Measurements from ENCODE around the gene PDE6A.
A peak's percentile ranks its signal among the peaks of the same experiment; 100 is the strongest.

Gene PDE6A

GRCh38 chr5:149930043-149930748 lies 14.4 kb downstream of the PDE6A start:
- Histone ChIP-seq H3K36me3 (ENCODE audit: control insufficient read depth in 4 of 4, insufficient read depth in 4 of 4, low read length in 3 of 4) (no peaks in the 10 kb centered on the region), H3K4me1 (ENCODE audit: control extremely low read depth in 1 of 4, control insufficient read depth in 4 of 4, insufficient read depth in 4 of 4, low read length in 3 of 4) (no peaks in the 10 kb centered on the region), H3K27me3 (replicated peaks in 2 of 5; ENCODE audit: control insufficient read depth in 4 of 5, insufficient read depth in 5 of 5, low read length in 4 of 5) (peaks cover 0 to 6% (median 0%) of the 10 kb centered on the region in 5 experiments), H3K4me3 (ENCODE audit: control insufficient read depth in 1 of 7, extremely low read depth in 1 of 7, insufficient read depth in 4 of 7, low read depth in 2 of 7, low read length in 6 of 7) (no peak overlapping the region), H3K27ac (ENCODE audit: insufficient read depth in 1 of 2, low read depth in 1 of 2, low read length in 2 of 2, poor library complexity in 1 of 2, severe bottlenecking in 2 of 2) (peak overlapping the region in 1 of 2 experiments; percentile 28), H3K9me3 (ENCODE audit: control extremely low read depth in 1 of 5, control insufficient read depth in 4 of 5, insufficient read depth in 2 of 5, low read depth in 1 of 5, low read length in 4 of 5) (no peaks in the 10 kb centered on the region)
- CTCF ChIA-PET = interaction anchor here (1.3 kb wide), 1 partner anchor 19 kb away, joined by 4 read pairs; no protein-coding TSS in a partner anchor
- 85% methylated on average over 6 of the region's 6 CpGs for WGBS (ENCODE audit: insufficient coverage)
- POLR2A ChIA-PET = no interaction called here
- no peak for DNase-seq

- Histone ChIP-seq H3K4me3 (ENCODE audit: control insufficient read depth in 1 of 7, extremely low read depth in 1 of 7, insufficient read depth in 4 of 7, low read depth in 2 of 7, low read length in 6 of 7) (no peak overlapping the region), H3K9me3 (ENCODE audit: control extremely low read depth in 1 of 5, control insufficient read depth in 4 of 5, insufficient read depth in 2 of 5, low read depth in 1 of 5, low read length in 4 of 5) (no peaks in the 10 kb centered on the region), H3K36me3 (ENCODE audit: control insufficient read depth in 4 of 4, insufficient read depth in 4 of 4, low read length in 3 of 4) (no peaks in the 10 kb centered on the region), H3K4me1 (ENCODE audit: control extremely low read depth in 1 of 4, control insufficient read depth in 4 of 4, insufficient read depth in 4 of 4, low read length in 3 of 4) (no peaks in the 10 kb centered on the region), H3K27me3 (replicated peaks in 2 of 5; ENCODE audit: control insufficient read depth in 4 of 5, insufficient read depth in 5 of 5, low read length in 4 of 5) (no peaks in the 10 kb centered on the region), H3K27ac (ENCODE audit: insufficient read depth in 1 of 2, low read depth in 1 of 2, low read length in 2 of 2, poor library complexity in 1 of 2, severe bottlenecking in 2 of 2) (no peak overlapping the region)
- WGBS (ENCODE audit: insufficient coverage) = 95% methylated on average over 3 of the region's 5 CpGs
- CTCF ChIA-PET = interaction anchor here (1.0 kb wide), 1 partner anchor 72 kb away, joined by 4 read pairs; no protein-coding TSS in a partner anchor
- POLR2A ChIA-PET = no interaction called here
- no peak for DNase-seq
Observed at GRCh38 chr5:149924486-149924885, 20.1 kb downstream of the PDE6A start.

- ChIA-PET POLR2A (no interaction called here), CTCF (interaction anchor here (0.7 kb wide), 1 partner anchor 30 kb away, joined by 3 read pairs; no protein-coding TSS in a partner anchor)
- DNase-seq = no peak
- Histone ChIP-seq H3K9me3 (ENCODE audit: control extremely low read depth in 1 of 5, control insufficient read depth in 4 of 5, insufficient read depth in 2 of 5, low read depth in 1 of 5, low read length in 4 of 5) (no peaks in the 10 kb centered on the region), H3K36me3 (ENCODE audit: control insufficient read depth in 4 of 4, insufficient read depth in 4 of 4, low read length in 3 of 4) (no peaks in the 10 kb centered on the region), H3K27ac (ENCODE audit: insufficient read depth in 1 of 2, low read depth in 1 of 2, low read length in 2 of 2, poor library complexity in 1 of 2, severe bottlenecking in 2 of 2) (no peak overlapping the region), H3K4me1 (ENCODE audit: control extremely low read depth in 1 of 4, control insufficient read depth in 4 of 4, insufficient read depth in 4 of 4, low read length in 3 of 4) (no peaks in the 10 kb centered on the region), H3K27me3 (replicated peaks in 2 of 5; ENCODE audit: control insufficient read depth in 4 of 5, insufficient read depth in 5 of 5, low read length in 4 of 5) (no peaks in the 10 kb centered on the region), H3K4me3 (ENCODE audit: control insufficient read depth in 1 of 7, extremely low read depth in 1 of 7, insufficient read depth in 4 of 7, low read depth in 2 of 7, low read length in 6 of 7) (no peak overlapping the region)
- WGBS (ENCODE audit: insufficient coverage) = 97% methylated on average over 6 of the region's 6 CpGs
Observed at GRCh38 chr5:149922950-149923349, 21.6 kb downstream of the PDE6A start.

- WGBS (ENCODE audit: insufficient coverage) = 80% methylated on average over 1 of the region's 3 CpGs
- Histone ChIP-seq H3K9me3 (ENCODE audit: control extremely low read depth in 1 of 5, control insufficient read depth in 4 of 5, insufficient read depth in 2 of 5, low read depth in 1 of 5, low read length in 4 of 5) (no peaks in the 10 kb centered on the region), H3K27ac (ENCODE audit: insufficient read depth in 1 of 2, low read depth in 1 of 2, low read length in 2 of 2, poor library complexity in 1 of 2, severe bottlenecking in 2 of 2) (no peak overlapping the region), H3K4me1 (ENCODE audit: control extremely low read depth in 1 of 4, control insufficient read depth in 4 of 4, insufficient read depth in 4 of 4, low read length in 3 of 4) (no peaks in the 10 kb centered on the region), H3K4me3 (ENCODE audit: control insufficient read depth in 1 of 7, extremely low read depth in 1 of 7, insufficient read depth in 4 of 7, low read depth in 2 of 7, low read length in 6 of 7) (no peak overlapping the region), H3K27me3 (replicated peaks in 2 of 5; ENCODE audit: control insufficient read depth in 4 of 5, insufficient read depth in 5 of 5, low read length in 4 of 5) (no peaks in the 10 kb centered on the region), H3K36me3 (ENCODE audit: control insufficient read depth in 4 of 4, insufficient read depth in 4 of 4, low read length in 3 of 4) (no peaks in the 10 kb centered on the region)
- POLR2A ChIA-PET = no interaction called here
- no peak for DNase-seq
- CTCF ChIA-PET = interaction anchor here (0.9 to 1.1 kb wide), 2 partner anchors 12 to 13 kb away, joined by 3 read pairs; no protein-coding TSS in a partner anchor
Observed at GRCh38 chr5:149921597-149921996, 23.0 kb downstream of the PDE6A start.

GRCh38 chr5:149917073-149917676 lies 27.4 kb downstream of the PDE6A start:
- Histone ChIP-seq H3K27ac (ENCODE audit: insufficient read depth in 1 of 2, low read depth in 1 of 2, low read length in 2 of 2, poor library complexity in 1 of 2, severe bottlenecking in 2 of 2) (no peak overlapping the region), H3K27me3 (replicated peaks in 2 of 5; ENCODE audit: control insufficient read depth in 4 of 5, insufficient read depth in 5 of 5, low read length in 4 of 5) (no peaks in the 10 kb centered on the region), H3K9me3 (ENCODE audit: control extremely low read depth in 1 of 5, control insufficient read depth in 4 of 5, insufficient read depth in 2 of 5, low read depth in 1 of 5, low read length in 4 of 5) (no peaks in the 10 kb centered on the region), H3K4me1 (ENCODE audit: control extremely low read depth in 1 of 4, control insufficient read depth in 4 of 4, insufficient read depth in 4 of 4, low read length in 3 of 4) (peaks cover 0 to 9% (median 6%) of the 10 kb centered on the region in 4 experiments), H3K4me3 (ENCODE audit: control insufficient read depth in 1 of 7, extremely low read depth in 1 of 7, insufficient read depth in 4 of 7, low read depth in 2 of 7, low read length in 6 of 7) (no peak overlapping the region), H3K36me3 (ENCODE audit: control insufficient read depth in 4 of 4, insufficient read depth in 4 of 4, low read length in 3 of 4) (no peaks in the 10 kb centered on the region)
- ChIA-PET CTCF (interaction anchor here (0.8 to 1.4 kb wide), 3 partner anchors 9 to 10 kb away, joined by 3 read pairs; no protein-coding TSS in a partner anchor), POLR2A (no interaction called here)
- WGBS (ENCODE audit: insufficient coverage) = 100% methylated on average over 2 of the region's 6 CpGs
- no peak for DNase-seq

- CTCF ChIA-PET = interaction anchor here (0.5 to 1.4 kb wide), 3 partner anchors 11 to 22 kb away, joined by 3 to 4 read pairs (median 3); no protein-coding TSS in a partner anchor
- Histone ChIP-seq H3K27ac (ENCODE audit: insufficient read depth in 1 of 2, low read depth in 1 of 2, low read length in 2 of 2, poor library complexity in 1 of 2, severe bottlenecking in 2 of 2) (no peak overlapping the region), H3K9me3 (ENCODE audit: control extremely low read depth in 1 of 5, control insufficient read depth in 4 of 5, insufficient read depth in 2 of 5, low read depth in 1 of 5, low read length in 4 of 5) (no peaks in the 10 kb centered on the region), H3K4me1 (ENCODE audit: control extremely low read depth in 1 of 4, control insufficient read depth in 4 of 4, insufficient read depth in 4 of 4, low read length in 3 of 4) (peaks cover 0 to 9% (median 6%) of the 10 kb centered on the region in 4 experiments), H3K4me3 (ENCODE audit: control insufficient read depth in 1 of 7, extremely low read depth in 1 of 7, insufficient read depth in 4 of 7, low read depth in 2 of 7, low read length in 6 of 7) (no peak overlapping the region), H3K27me3 (replicated peaks in 2 of 5; ENCODE audit: control insufficient read depth in 4 of 5, insufficient read depth in 5 of 5, low read length in 4 of 5) (no peaks in the 10 kb centered on the region), H3K36me3 (ENCODE audit: control insufficient read depth in 4 of 4, insufficient read depth in 4 of 4, low read length in 3 of 4) (no peaks in the 10 kb centered on the region)
- POLR2A ChIA-PET = no interaction called here
- WGBS (ENCODE audit: insufficient coverage) = 97% methylated on average over 6 of the region's 7 CpGs
- DNase-seq = no peak
Observed at GRCh38 chr5:149916334-149917072, 28.1 kb downstream of the PDE6A start.

All from common myeloid progenitor, CD34-positive (primary cell).